Astrocyte of the cerebellum (primary cell): ENCODE data around the gene OSBPL7.

Experiments used
- DNase-seq: peaks from one replicate; pipeline ENCODE4 v3.0.0-alpha.2; 2011; ENCODE audit warnings: low read depth
- H3K4me3 ChIP-seq: 2 replicates; pipeline ENCODE4 v1.5.1; 2011; ENCODE audit warnings: mild to moderate bottlenecking, low read depth, low read length, moderate library complexity
- in situ Hi-C: cut with HindIII; loops from 2 replicates; pipeline ENCODE4 v1.10.0; 2017; ENCODE audit warnings: low sequenced_read_pairs
- TF ChIP-seq, protein P1 (sequence below): IDR thresholded peaks from 2 replicates; pipeline ENCODE4 v1.5.1; 2012; ENCODE audit warnings: low read length, low read depth, moderate library complexity, mild to moderate bottlenecking; ENCODE audit errors: missing control alignments

OSBPL7 gene

DNA sequence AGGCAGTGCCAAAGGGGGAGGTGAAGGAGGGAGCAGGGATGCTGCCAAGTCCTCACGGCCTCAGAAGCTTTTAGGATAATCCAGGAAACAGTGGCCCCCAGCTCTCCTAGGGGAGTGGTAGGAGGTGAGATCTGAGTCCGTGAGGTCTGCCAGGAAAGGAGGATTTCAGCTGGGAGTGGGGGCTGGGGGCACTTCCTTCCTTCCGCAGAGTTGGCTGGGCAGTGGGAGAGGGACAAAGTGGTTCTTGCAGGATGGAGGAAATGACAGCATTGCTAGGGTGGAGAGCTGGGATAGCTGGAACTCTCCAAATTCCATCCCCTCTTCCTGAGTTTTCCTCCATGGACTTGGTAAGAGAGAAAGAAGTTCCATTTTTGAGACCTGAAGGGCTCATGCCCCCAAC, 34.1 kb upstream of the OSBPL7 start:
- in situ Hi-C loops, result loop anchor here (5.0 kb wide), 1 partner anchor 87 kb away; the partner anchor contains the start of gene PNPO
- no peak for DNase-seq
- H3K4me3 ChIP-seq, result no peak overlapping the region
- TF ChIP-seq, protein P1, sequence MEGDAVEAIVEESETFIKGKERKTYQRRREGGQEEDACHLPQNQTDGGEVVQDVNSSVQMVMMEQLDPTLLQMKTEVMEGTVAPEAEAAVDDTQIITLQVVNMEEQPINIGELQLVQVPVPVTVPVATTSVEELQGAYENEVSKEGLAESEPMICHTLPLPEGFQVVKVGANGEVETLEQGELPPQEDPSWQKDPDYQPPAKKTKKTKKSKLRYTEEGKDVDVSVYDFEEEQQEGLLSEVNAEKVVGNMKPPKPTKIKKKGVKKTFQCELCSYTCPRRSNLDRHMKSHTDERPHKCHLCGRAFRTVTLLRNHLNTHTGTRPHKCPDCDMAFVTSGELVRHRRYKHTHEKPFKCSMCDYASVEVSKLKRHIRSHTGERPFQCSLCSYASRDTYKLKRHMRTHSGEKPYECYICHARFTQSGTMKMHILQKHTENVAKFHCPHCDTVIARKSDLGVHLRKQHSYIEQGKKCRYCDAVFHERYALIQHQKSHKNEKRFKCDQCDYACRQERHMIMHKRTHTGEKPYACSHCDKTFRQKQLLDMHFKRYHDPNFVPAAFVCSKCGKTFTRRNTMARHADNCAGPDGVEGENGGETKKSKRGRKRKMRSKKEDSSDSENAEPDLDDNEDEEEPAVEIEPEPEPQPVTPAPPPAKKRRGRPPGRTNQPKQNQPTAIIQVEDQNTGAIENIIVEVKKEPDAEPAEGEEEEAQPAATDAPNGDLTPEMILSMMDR, result no peak

DNA sequence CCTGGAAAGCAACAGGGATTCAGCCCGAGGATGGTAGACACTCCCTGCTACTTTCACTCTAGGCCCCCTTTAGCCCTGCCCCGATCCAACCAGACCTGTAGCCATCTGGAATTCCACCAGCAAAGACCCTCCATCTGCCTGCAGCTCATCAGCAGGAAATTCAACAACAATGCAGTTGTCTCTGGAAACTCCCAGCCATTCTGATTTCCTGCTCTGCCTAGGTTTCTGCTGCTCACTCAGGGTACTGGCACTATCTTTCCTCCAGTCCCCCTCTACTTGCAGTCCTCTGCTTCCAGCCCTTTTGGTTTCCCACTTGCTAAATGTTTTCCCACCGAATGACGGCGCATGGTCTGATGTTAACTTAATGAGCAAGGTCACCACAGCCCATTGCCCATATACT, 32.0 kb upstream of the OSBPL7 start:
- no peak for DNase-seq
- in situ Hi-C loops, result no loop called here
- TF ChIP-seq, protein P1, result no peak
- no peak overlapping the region for H3K4me3 ChIP-seq

DNA sequence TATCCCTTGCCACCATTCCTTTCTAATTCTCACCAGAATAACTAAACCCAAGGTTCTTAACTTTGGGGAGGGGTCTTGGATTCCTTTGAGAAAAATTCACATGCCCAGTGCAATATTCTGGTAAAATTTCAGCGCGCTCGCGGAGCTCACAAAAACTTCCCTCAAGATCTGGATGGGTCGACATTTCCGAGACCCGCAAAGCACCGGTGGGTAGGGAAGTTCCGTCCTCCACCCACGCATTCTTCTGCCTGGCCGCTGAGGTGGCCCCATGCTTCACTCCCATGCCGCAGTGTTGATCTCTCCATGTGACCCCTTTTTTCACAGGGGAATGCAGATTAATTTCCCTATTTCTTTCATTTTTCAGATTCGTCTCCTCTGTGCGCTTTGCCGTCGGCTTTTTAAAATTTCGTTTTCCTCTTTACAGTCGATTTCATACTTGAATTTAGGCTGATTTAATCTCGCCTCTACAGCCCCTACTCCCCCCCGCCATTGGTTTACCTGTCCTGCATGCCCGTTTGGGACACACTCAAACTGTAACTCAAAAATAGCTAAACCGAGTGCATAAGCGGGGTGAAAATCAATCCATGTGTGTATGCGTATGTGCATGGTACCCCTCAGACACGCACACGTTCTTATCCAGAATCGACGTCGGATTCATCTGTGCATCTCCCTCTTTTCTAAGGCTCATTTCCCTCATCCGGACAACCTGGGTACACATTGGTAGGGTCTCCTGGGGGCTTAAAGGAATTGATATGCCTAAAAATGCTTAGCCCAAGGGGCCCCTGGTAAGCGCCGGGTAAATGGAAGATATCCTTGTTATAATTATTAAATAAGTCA, 30.7 kb upstream of the OSBPL7 start:
- no peak for DNase-seq
- in situ Hi-C loops, result no loop called here
- no peak overlapping the region for H3K4me3 ChIP-seq
- TF ChIP-seq, protein P1, result no peak

DNA sequence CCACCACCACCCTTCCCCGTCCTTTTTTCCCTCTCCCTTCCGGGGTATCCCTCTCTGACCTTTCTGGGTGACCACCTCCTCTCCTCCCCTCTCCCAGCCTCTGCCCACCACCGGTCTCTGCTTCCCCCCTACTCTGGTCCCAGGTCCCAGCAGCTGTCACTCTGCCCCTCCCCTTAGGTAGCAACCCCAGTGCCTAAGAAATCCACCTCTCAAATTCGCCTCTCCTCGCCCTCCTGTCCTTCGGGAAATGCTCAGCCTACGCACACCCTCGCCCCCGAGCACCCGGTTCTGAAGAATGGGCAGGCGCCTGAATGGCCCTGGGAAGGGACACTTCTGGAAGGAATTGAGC, 30.1 kb upstream of the OSBPL7 start:
- TF ChIP-seq, protein P1, result no peak
- no peak overlapping the region for H3K4me3 ChIP-seq
- DNase-seq, result no peak
- in situ Hi-C loops, result no loop called here

DNA sequence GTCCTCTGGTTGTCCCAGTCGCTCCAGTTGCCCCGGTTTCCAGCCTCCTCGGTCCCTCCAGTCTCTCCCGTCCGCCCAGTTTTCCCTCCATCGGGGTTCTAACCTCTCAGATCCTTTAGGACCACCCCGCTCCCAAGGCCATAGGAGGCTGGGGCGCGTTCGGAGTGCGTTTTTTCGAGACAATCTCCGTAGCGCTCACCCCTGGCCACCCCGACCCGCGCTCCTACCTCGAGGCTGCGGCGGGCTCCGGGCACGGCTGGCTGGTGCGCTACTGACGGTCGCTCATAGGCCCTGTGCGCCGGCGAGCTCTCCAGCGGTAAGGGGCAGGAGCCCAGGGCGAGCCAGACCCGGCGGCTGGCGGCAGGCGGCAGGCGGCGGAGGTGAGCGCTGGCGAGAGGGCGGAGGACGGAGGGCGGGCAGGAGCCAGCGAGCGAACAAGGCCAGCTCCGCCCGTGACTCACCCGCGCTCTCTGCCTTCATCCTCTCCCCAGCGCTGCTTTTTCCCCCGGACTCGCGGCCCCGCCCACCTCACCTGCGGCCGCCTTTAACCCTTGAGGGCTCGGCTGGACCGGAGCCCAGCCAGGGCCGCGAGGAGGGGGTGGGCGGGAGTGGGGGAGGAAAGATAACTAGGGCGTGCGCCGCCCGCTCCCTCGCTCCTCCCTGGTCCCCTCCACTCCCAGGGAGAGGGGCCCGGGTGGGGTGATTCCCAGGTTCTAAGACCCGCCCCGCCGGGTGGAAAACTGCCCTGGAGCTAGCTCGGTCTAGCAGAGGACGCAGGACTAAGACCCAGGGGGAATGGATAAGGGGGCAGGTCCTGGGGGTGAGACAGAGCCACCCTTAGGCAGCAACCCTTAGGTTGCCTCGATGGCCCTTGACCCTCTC, 29.3 kb upstream of the OSBPL7 start, which contains the start of gene SP6:
Gene SP6 (minus strand): TSS at position 472 of the 882 bp plus-strand sequence. CDS start 2,734 bp downstream, outside the sequence.
- no peak within 1 kb of the TSS for H3K4me3 ChIP-seq
- DNase-seq, result no peak
- TF ChIP-seq, protein P1, result peak; percentile 21
- in situ Hi-C loops, result no loop called here

DNA sequence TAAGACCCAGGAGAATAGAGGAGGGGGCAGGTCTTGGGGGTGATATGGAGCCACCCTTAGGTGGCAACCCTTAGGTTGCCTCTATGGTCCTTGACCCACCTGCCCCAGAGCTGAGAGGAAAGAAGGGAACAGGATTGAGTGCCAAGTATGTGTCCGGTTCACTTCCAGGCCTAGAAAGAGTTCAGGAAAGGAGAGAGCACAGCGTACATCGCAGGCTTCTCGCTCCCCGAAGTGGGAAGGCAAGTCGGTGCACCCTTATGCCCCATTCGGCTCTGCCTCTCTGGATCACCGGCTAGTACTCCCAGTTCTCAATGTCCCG, 28.7 kb upstream of the OSBPL7 start:
- TF ChIP-seq, protein P1, result no peak
- H3K4me3 ChIP-seq, result no peak overlapping the region
- in situ Hi-C loops, result no loop called here
- DNase-seq, result no peak
